AG10803 (cell line): ENCODE data around the gene TK1.
A peak's percentile ranks its signal among the peaks of the same experiment; 100 is the strongest.
"Not testable (repeated sequence)": the region's sequence is repeated elsewhere in the genome, so short reads cannot be mapped to it uniquely, and the experiment has no call there.

Experiments used
- DNase-seq: peaks from one replicate; pipeline ENCODE4 v3.0.0; 2010; ENCODE audit warnings: low read depth
- H3K4me3 ChIP-seq: 2 replicates; pipeline ENCODE4 v1.5.1; 2011; ENCODE audit warnings: mild to moderate bottlenecking, low read length, control low read depth
- CTCF ChIP-seq: conservative IDR thresholded peaks from 2 replicates; pipeline ENCODE4 v1.5.1; 2011; ENCODE audit warnings: mild to moderate bottlenecking, low read length, control low read depth, inconsistent platforms

TK1 gene

DNA sequence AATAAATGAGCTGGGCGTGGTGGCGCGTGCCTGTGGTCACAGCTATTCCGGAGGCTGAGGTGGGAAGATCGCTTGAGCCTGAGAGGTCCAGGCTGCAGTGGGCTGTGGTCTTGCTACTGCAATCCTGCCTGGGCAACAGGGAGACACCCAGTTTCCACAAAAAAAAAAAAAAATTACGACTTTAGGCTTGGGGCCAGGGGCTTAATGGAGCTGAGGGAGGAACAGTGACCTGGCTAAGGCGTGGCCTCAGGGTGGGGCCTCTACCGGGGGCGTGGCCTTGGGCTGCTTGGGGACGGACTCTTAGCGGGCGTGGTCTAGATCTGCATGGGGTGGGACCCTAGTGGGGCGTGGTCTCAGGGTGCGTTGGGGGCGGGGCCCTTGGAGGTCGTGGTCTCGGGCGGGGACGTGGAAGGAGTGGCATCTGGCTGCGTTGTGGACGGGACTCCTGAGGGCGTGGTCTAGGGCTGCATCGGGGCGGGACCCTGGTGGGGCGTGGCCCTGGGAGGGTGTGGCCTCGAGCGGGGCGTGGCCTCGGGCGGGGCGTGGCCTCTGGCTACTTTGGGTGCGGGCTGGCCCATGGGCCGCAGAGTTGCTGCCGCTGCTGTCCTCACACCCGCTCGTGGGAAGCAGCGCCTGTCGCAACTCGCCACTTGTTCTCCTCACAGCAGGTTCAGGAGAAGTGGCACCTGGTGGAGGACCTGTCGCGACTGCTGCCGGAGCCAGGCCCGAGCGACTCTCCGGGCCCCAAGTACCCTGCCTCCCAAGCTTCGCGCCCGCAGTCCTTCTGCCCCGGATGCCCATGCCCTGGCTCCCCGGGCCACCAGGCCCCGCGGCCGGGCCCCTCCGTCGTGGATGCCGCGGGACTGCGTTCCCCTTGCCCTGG lies 46.4 kb downstream of the TK1 start:
- H3K4me3 ChIP-seq: no peak overlapping the region
- peak; percentile 53 for DNase-seq
- TF ChIP-seq CTCF: no peak

DNA sequence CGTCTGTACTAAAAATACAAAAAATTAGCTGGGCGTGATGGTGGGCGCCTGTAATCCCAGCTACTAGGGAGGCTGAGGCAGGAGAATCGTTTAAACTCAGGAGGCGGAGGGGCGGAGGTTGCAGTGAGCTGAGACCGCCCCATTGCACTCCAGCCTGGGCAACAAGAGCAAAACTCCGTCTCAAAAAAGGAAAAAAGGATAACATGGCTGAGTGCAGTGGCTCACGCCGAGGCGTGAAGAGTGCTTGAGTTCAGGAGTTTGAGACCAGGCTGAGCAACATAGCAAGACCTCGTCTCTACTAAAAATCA lies 47.0 kb downstream of the TK1 start:
- H3K4me3 ChIP-seq, DNase-seq: not testable (repeated sequence)

DNA sequence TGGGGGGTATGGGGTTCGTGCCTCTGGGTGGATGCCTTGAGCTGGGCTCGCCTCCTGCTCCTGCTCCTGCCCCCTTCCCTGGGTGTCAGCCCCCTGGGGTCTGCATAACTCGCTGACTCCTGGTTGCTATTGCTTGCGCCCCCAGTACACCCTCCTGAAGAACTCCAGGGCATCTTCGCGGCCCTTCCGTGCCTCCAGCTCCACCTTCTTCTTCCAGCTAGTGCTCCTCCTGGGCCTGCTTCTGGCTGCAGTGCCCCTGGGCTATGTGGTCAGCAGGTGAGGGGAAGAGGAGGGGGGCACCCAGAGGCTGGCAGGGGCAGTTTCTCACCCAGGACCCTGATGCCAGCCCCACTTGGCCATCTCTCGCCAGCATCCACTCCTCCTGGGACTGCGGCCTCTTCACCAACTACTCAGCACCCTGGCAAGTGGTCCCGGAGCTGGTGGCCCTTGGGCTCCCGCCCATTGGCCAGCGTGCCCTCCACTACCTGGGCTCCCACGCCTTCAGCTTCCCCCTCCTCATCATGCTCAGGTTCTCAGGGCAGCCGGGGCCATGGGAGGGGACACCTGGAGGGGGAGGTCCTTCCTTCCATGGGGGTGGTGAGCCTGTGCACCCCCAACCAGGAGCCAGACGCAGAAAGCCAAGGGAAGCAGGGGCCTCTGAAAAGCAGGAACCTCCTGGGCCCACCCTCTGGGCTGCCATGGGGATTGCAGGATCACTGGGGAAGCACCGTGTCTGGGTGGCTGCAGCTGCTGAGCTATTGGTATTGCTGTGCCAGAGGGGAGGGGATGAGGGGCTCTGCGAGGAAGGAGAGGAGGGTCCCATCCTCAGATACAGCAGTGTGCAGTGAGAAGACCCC lies 48.4 kb downstream of the TK1 start:
- H3K4me3 ChIP-seq: no peak overlapping the region
- no peak for TF ChIP-seq CTCF
- no peak for DNase-seq

GRCh38 chr17:78137392-78138203 lies 49.3 kb downstream of the TK1 start:
- DNase-seq: no peak
- TF ChIP-seq CTCF: peak; percentile 19; the same call in 1 of the 2 replicates
- no peak overlapping the region for H3K4me3 ChIP-seq

GRCh38 chr17:78135858-78136500 lies 50.9 kb downstream of the TK1 start:
- H3K4me3 ChIP-seq: no peak overlapping the region
- no peak for TF ChIP-seq CTCF
- no peak for DNase-seq

DNA sequence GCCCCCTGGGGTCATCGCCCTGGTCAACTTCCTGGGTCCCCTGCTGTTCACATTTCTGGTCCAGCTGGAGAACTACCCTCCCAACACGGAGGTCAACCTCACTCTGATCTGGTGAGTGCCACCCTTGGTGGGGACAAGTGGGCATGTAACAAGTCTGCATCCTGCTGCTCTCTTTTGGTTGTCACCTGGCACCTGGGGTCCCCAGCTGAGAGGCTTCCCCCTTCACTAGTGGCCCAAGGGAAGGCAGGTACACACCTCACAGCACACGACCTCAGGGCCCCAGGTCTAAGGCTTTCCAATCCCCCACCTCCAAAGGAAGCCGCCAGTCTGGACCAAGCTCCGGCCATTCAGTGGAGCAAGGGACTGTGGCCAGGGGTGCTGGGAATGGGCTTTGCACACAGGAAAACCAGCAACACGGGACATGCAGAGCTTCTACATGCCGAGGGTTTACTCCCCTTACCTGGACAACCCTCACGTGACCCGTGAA lies 51.9 kb downstream of the TK1 start:
- DNase-seq: no peak
- TF ChIP-seq CTCF: no peak
- H3K4me3 ChIP-seq: no peak overlapping the region
